Measurements from ENCODE around the gene TBC1D12. TPM values are rescaled to one million over a fixed set of nuclear protein-coding genes. Genes with fewer than 3 reads are reported as not detected.

The TBC1D12 gene
- total RNA-seq (3.7 TPM), polyA plus RNA-seq (8.9 TPM)
- long read RNA-seq, donor 1 = 0 reads
- long read RNA-seq, donor 2 = 0 reads
- long read RNA-seq, donor 3 = 0 reads
- long read RNA-seq, donor 4 = 0 reads
- long read RNA-seq, donor 5, full-length matches to known transcripts = 1 of 1 reads
- long read RNA-seq, donor 5, partial matches to known transcripts = 0 of 1 reads
- long read RNA-seq, donor 5, other reads (novel, unspliced or antisense) = 0 of 1 reads
- long read RNA-seq, donor 6 = 0 reads
- long read RNA-seq, donor 7 = 0 reads
- long read RNA-seq, donor 8, full-length matches to known transcripts = 1 of 1 reads
- long read RNA-seq, donor 8, partial matches to known transcripts = 0 of 1 reads
- long read RNA-seq, donor 8, other reads (novel, unspliced or antisense) = 0 of 1 reads
- long read RNA-seq, donor 9 = 0 reads
- long read RNA-seq, donor 10 = 0 reads

DNA sequence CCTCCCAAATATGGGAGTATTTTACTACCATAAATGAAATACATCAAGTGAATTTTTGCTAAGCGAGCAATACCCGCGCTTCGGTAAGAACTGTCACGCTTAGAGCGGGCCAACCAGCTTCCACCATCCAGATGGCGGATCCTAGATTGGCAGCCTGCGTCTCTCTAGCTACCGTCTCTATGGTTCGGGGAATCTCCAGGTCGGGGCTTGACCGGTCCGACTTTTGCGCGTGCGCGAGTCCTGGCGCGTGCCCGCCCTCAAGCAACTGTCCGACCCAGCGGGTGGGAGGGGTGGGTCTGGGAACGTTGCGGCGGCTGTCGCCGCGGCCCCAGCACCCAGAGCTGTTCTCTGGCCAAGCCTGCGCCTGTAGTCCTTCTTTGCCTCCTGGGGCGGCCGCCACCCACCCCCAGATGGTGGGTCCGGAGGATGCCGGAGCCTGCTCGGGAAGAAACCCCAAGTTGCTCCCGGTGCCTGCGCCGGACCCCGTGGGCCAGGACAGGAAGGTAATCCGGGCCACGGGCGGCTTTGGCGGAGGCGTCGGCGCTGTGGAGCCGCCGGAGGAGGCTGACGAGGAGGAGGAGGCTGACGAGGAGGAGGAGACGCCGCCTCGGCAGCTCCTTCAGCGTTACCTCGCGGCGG lies at the start of gene TBC1D12:
TBC1D12 (plus strand) TSS at position 338 of the 639 bp plus-strand sequence; CDS start at position 411, 73 bp downstream.
- 2% methylated on average over 56 of the region's 56 CpGs for WGBS
- no peaks in the 10 kb centered on the region for H3K4me1 ChIP-seq (ENCODE audit: control insufficient read depth in 2 of 2, insufficient read depth in 2 of 2, low read length in 2 of 2)

DNA sequence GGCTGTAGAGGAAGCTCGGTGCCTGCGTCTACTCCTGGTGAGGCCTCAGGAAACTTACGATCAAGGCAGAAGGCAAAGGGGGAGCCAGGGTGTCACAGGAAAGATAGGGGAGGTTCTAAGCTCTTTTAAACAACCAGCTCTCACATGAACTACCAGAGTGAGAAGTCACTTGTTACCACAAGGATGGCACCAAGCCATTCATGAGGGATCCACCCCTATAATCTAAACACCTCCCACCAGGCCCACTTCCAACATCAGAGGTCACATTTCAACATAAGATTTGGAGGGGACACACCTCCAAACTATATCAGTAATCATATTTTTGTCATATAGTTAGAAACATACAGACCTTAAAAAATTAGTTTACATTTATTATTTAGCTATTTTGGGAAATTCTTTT lies 49.0 kb upstream of the TBC1D12 start:
- Histone ChIP-seq H3K36me3 (ENCODE audit: control insufficient read depth in 2 of 2, insufficient read depth in 2 of 2, low read length in 1 of 2) (peaks cover 9 to 26% of the 10 kb centered on the region in 2 donors), H3K27me3 (ENCODE audit: control insufficient read depth in 2 of 2, insufficient read depth in 1 of 2, low read length in 1 of 2) (no peaks in the 10 kb centered on the region), H3K27ac (ENCODE audit: low read depth in 1 of 2, low read length in 1 of 2) (no peak overlapping the region), H3K4me3 (ENCODE audit: low read length in 2 of 2) (no peak overlapping the region), H3K4me1 (ENCODE audit: control insufficient read depth in 2 of 2, insufficient read depth in 2 of 2, low read length in 2 of 2) (no peaks in the 10 kb centered on the region), H3K9me3 (ENCODE audit: control insufficient read depth in 2 of 2, insufficient read depth in 1 of 2, low read length in 1 of 2) (no peaks in the 10 kb centered on the region)
- no peak for DNase-seq (ENCODE audit: low read depth in 6 of 9, low spot score in 9 of 9)
- WGBS = 98% methylated on average over 3 of the region's 3 CpGs

More for the DNA sequence above, at the start of gene TBC1D12:
- Histone ChIP-seq H3K4me3 (ENCODE audit: low read length in 2 of 2) (peak within 1 kb of the TSS; percentile 40 to 44), H3K27me3 (ENCODE audit: control insufficient read depth in 2 of 2, insufficient read depth in 1 of 2, low read length in 1 of 2) (peaks cover 26 to 67% of the 10 kb centered on the region in 2 donors), H3K27ac (ENCODE audit: low read depth in 1 of 2, low read length in 1 of 2) (peak within 1 kb of the TSS; percentile 78 to 79), H3K36me3 (ENCODE audit: control insufficient read depth in 2 of 2, insufficient read depth in 2 of 2, low read length in 1 of 2) (no peaks in the 10 kb centered on the region), H3K9me3 (ENCODE audit: control insufficient read depth in 2 of 2, insufficient read depth in 1 of 2, low read length in 1 of 2) (no peaks in the 10 kb centered on the region)
- peak in 5 of 9 donors; percentile 6 to 46 (median 27) for DNase-seq (ENCODE audit: low read depth in 6 of 9, low spot score in 9 of 9)

DNA sequence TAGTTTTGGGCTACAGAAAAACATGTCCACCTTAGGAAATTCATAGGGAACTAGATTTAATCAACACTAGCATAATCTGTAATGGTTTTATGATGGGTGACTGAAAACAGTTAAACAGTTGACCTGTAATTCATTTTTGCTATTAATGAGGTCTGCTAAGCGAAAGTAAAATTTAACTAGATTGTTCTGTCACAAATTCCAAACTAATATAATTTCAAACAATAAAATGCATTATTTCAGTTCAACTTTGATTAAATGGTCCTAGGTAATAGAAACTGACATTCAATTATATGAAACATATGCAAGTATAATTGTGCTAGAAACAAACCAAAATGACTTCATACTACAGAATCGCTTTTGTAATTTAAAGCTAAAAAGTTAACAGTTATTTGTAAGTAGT lies 46.5 kb upstream of the TBC1D12 start:
- no peak for DNase-seq (ENCODE audit: low read depth in 6 of 9, low spot score in 9 of 9)
- H3K27me3 ChIP-seq (ENCODE audit: control insufficient read depth in 2 of 2, insufficient read depth in 1 of 2, low read length in 1 of 2) = no peaks in the 10 kb centered on the region
- H3K4me1 ChIP-seq (ENCODE audit: control insufficient read depth in 2 of 2, insufficient read depth in 2 of 2, low read length in 2 of 2) = no peaks in the 10 kb centered on the region
- H3K9me3 ChIP-seq (ENCODE audit: control insufficient read depth in 2 of 2, insufficient read depth in 1 of 2, low read length in 1 of 2) = no peaks in the 10 kb centered on the region
- 98% methylated on average over 2 of the region's 2 CpGs for WGBS
- no peak overlapping the region for H3K27ac ChIP-seq (ENCODE audit: low read depth in 1 of 2, low read length in 1 of 2)
- peaks cover 12 to 21% of the 10 kb centered on the region in 2 donors for H3K36me3 ChIP-seq (ENCODE audit: control insufficient read depth in 2 of 2, insufficient read depth in 2 of 2, low read length in 1 of 2)
- H3K4me3 ChIP-seq (ENCODE audit: low read length in 2 of 2) = no peak overlapping the region

DNA sequence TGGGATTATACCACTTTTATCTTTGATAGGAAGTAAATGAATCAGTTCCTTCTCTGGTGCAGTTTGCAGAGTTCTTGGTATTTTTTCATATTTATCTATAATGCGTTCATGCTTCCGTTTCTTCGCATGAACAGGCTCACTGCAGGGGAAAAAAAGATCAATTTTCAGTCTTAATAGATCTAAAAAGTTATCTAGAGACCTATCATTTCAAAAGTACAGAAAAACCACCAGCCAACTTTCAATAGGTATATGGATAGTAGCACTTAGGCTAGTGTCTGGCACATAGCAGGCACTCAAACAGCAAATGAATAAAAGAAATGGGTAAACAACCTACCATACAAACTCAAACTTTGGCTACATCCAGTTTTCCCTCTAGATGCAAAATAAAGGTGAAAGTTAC lies 45.1 kb upstream of the TBC1D12 start:
- 99% methylated on average over 3 of the region's 3 CpGs for WGBS
- H3K4me1 ChIP-seq (ENCODE audit: control insufficient read depth in 2 of 2, insufficient read depth in 2 of 2, low read length in 2 of 2) = peaks cover 0 to 5% of the 10 kb centered on the region in 2 donors
- peaks cover 6 to 11% of the 10 kb centered on the region in 2 donors for H3K36me3 ChIP-seq (ENCODE audit: control insufficient read depth in 2 of 2, insufficient read depth in 2 of 2, low read length in 1 of 2)

DNA sequence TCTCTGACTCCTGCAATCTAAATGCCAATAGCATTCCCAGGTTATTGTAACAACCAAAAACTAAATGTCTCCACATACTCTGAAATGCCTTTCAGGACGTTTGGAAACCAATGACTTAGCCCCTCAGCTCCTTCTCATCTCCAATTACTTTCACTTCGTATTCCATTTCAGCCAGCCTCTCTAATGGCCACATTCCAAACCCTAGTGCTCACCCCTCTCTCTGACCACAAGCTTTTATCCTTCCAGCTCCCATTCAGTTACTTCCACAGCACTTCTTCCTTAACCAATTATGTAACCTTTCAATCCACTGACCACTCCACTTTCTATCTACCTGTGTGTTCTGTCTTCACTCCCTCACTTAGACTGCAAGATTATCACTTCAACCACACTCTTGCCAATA lies 43.9 kb upstream of the TBC1D12 start:
- Histone ChIP-seq H3K4me3 (ENCODE audit: low read length in 2 of 2) (no peak overlapping the region), H3K27me3 (ENCODE audit: control insufficient read depth in 2 of 2, insufficient read depth in 1 of 2, low read length in 1 of 2) (peaks cover 0 to 2% of the 10 kb centered on the region in 2 donors), H3K27ac (ENCODE audit: low read depth in 1 of 2, low read length in 1 of 2) (no peak overlapping the region), H3K36me3 (ENCODE audit: control insufficient read depth in 2 of 2, insufficient read depth in 2 of 2, low read length in 1 of 2) (peaks cover 3 to 9% of the 10 kb centered on the region in 2 donors), H3K4me1 (ENCODE audit: control insufficient read depth in 2 of 2, insufficient read depth in 2 of 2, low read length in 2 of 2) (peaks cover 5 to 6% of the 10 kb centered on the region in 2 donors), H3K9me3 (ENCODE audit: control insufficient read depth in 2 of 2, insufficient read depth in 1 of 2, low read length in 1 of 2) (no peaks in the 10 kb centered on the region)
- WGBS = 95% methylated on average over 2 of the region's 2 CpGs
- no peak for DNase-seq (ENCODE audit: low read depth in 6 of 9, low spot score in 9 of 9)

More for the DNA sequence above, 45.1 kb upstream of the TBC1D12 start:
- Histone ChIP-seq H3K9me3 (ENCODE audit: control insufficient read depth in 2 of 2, insufficient read depth in 1 of 2, low read length in 1 of 2) (no peaks in the 10 kb centered on the region), H3K27me3 (ENCODE audit: control insufficient read depth in 2 of 2, insufficient read depth in 1 of 2, low read length in 1 of 2) (no peaks in the 10 kb centered on the region), H3K4me3 (ENCODE audit: low read length in 2 of 2) (no peak overlapping the region), H3K27ac (ENCODE audit: low read depth in 1 of 2, low read length in 1 of 2) (no peak overlapping the region)
- DNase-seq (ENCODE audit: low read depth in 6 of 9, low spot score in 9 of 9) = no peak

DNA sequence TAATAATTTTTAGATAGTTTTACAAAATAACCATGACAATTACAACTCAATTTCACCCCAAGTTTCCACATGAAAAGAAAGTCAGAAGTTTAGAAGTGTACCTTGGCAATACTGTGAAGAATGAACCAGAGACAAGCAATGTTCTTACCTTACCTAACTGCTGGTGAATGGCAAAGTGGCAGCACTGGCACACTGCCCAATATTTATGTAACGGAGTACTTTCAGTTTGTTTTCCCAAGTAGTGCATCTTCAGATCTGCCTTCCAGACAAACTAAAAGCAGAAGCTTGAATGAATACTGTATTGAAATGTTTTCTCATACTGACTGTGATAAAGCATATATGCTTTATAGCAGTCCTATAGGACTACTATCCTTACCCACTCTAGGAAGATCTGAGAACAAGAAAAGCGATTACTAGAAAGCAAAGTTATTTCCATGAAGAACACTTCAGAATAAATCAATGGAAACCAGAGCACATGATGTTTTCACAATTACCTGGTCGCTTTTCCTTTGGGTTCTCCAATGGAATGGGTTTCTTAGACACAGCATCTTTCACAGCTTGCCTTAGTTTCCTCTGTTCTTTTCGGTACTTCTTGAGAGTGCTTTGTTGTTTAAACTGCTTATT lies 41.1 kb upstream of the TBC1D12 start:
- WGBS = 89% methylated on average over 4 of the region's 4 CpGs
- DNase-seq (ENCODE audit: low read depth in 6 of 9, low spot score in 9 of 9) = peak in 1 of 9 donors; percentile 7
- no peak overlapping the region for H3K27ac ChIP-seq (ENCODE audit: low read depth in 1 of 2, low read length in 1 of 2)

DNA sequence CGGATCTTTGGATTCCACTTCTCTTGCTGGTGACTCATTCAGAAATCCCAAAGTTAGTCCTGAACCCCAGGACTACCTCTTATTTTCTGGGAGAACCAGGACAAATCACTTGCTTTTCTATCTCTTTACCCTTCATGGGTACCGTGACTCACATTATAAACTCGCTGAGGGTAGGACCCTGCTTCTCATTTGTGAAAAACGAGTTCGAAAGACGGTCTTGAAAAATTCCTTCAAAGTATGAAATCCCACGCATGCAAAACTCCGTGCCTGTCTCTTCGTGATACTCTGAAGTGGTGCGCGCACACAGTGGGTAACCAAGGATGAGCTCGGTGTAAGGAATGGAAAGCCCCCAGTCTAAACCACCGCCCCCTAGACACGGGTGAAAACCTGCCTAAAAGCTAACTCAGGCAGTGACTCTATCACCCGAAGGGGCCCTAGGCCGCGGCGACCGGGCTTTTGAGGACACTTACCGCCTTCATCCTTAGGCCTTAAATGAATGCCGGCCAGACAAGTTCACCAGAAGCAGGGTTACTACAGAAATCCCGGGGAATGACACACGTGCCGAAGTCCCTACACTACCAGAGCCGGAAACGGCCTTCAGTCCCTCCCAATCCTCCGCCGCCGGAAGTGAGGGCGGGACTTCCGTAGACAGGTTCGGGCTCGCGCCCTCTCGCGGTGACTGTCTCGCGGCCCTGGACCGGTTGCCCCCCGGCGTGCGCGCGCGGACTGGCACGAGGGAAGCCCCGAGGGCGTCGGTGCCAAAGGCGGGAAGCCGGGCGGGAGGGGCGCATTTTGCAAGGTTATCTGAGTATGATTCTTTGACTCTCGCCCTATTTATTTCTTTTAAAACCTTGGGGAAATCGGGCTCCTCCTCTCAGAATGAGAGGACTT lies 39.7 kb upstream of the TBC1D12 start, which contains the start of gene NOC3L:
NOC3L (minus strand) TSS at position 580 of the 891 bp plus-strand sequence; CDS start at position 479, 101 bp downstream.
- under 1% methylated on average over 55 of the region's 55 CpGs for WGBS
- DNase-seq (ENCODE audit: low read depth in 6 of 9, low spot score in 9 of 9) = peak; percentile 69 to 95 (median 87)

More for the DNA sequence above, 41.1 kb upstream of the TBC1D12 start:
- Histone ChIP-seq H3K4me1 (ENCODE audit: control insufficient read depth in 2 of 2, insufficient read depth in 2 of 2, low read length in 2 of 2) (peaks cover 5 to 6% of the 10 kb centered on the region in 2 donors), H3K4me3 (ENCODE audit: low read length in 2 of 2) (no peak overlapping the region), H3K9me3 (ENCODE audit: control insufficient read depth in 2 of 2, insufficient read depth in 1 of 2, low read length in 1 of 2) (no peaks in the 10 kb centered on the region), H3K36me3 (ENCODE audit: control insufficient read depth in 2 of 2, insufficient read depth in 2 of 2, low read length in 1 of 2) (peaks cover 3 to 5% of the 10 kb centered on the region in 2 donors), H3K27me3 (ENCODE audit: control insufficient read depth in 2 of 2, insufficient read depth in 1 of 2, low read length in 1 of 2) (peaks cover 0 to 5% of the 10 kb centered on the region in 2 donors)

DNA sequence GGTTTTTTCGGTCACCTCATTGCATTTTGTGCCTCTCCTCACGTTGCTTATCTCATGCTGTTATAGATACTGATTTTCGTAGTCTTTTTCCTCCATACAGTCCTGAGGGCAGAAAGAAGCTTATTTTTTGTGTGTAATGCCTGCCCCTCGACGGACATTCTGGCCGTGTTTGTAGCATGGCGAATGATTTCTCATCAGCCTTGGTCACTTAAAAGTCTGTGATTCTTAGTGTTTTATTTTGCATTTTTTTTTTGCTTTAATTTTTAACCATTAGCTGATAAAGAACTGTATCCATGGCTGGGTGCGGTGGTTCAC lies 39.1 kb upstream of the TBC1D12 start:
- WGBS = 50% methylated on average over 8 of the region's 8 CpGs
- no peak for DNase-seq (ENCODE audit: low read depth in 6 of 9, low spot score in 9 of 9)
- Histone ChIP-seq H3K27me3 (ENCODE audit: control insufficient read depth in 2 of 2, insufficient read depth in 1 of 2, low read length in 1 of 2) (peaks cover 0 to 7% of the 10 kb centered on the region in 2 donors), H3K36me3 (ENCODE audit: control insufficient read depth in 2 of 2, insufficient read depth in 2 of 2, low read length in 1 of 2) (peaks cover 0 to 3% of the 10 kb centered on the region in 2 donors), H3K9me3 (ENCODE audit: control insufficient read depth in 2 of 2, insufficient read depth in 1 of 2, low read length in 1 of 2) (no peaks in the 10 kb centered on the region), H3K4me1 (ENCODE audit: control insufficient read depth in 2 of 2, insufficient read depth in 2 of 2, low read length in 2 of 2) (peaks cover 5 to 6% of the 10 kb centered on the region in 2 donors), H3K4me3 (ENCODE audit: low read length in 2 of 2) (peak overlapping the region; percentile 61 to 80), H3K27ac (ENCODE audit: low read depth in 1 of 2, low read length in 1 of 2) (no peak overlapping the region)

More for the DNA sequence above, 39.7 kb upstream of the TBC1D12 start, which contains the start of gene NOC3L:
- Histone ChIP-seq H3K27me3 (ENCODE audit: control insufficient read depth in 2 of 2, insufficient read depth in 1 of 2, low read length in 1 of 2) (peaks cover 0 to 5% of the 10 kb centered on the region in 2 donors), H3K27ac (ENCODE audit: low read depth in 1 of 2, low read length in 1 of 2) (peak within 1 kb of the TSS; percentile 65 to 75), H3K4me3 (ENCODE audit: low read length in 2 of 2) (peak within 1 kb of the TSS; percentile 61 to 80), H3K4me1 (ENCODE audit: control insufficient read depth in 2 of 2, insufficient read depth in 2 of 2, low read length in 2 of 2) (peaks cover 5 to 6% of the 10 kb centered on the region in 2 donors), H3K36me3 (ENCODE audit: control insufficient read depth in 2 of 2, insufficient read depth in 2 of 2, low read length in 1 of 2) (peaks cover 2 to 3% of the 10 kb centered on the region in 2 donors), H3K9me3 (ENCODE audit: control insufficient read depth in 2 of 2, insufficient read depth in 1 of 2, low read length in 1 of 2) (no peaks in the 10 kb centered on the region)
